HCT116 (cell line): ENCODE data around the gene EIF4E. TPM values are rescaled to one million over a fixed set of nuclear protein-coding genes. Genes with fewer than 3 reads are reported as not detected.

ENCODE experiments used
- ATAC-seq: fragments of 200-7000 bp; cut with Tn5 transposase; 2 replicates; pipeline ENCODE4 v1.9.1; 2020; ENCODE audit warnings: mild to moderate bottlenecking, moderate library complexity
- BruUV-seq: library from RNA; stranded (reverse); fragments of 400-500 nt; replicated peaks from 2 replicates; lab custom pipeline; 2021; lab: Mats Ljungman, UMichigan
- CTCF ChIA-PET: fragments of 300-600 bp; sonication (Branson Sonifier 250); formaldehyde crosslinking; loops from one replicate; lab custom pipeline; 2021; ENCODE audit warnings: antibody characterized with exemption; lab: Charles Lee
- POLR2A ChIA-PET: fragments of 300-600, 350-600 bp; sonication (Branson Sonifier 250); formaldehyde crosslinking; loops from one replicate; lab custom pipeline; 2021; ENCODE audit warnings: antibody characterized with exemption; lab: Charles Lee
- RAD21 ChIA-PET, 2 experiments: fragments of 300-600 bp; sonication (Branson Sonifier 250); formaldehyde crosslinking; loops; one replicate each; lab custom pipeline; 2023; ENCODE audit warnings: low total read pairs in 2 of 2; ENCODE audit not compliant: uncharacterized antibody in 2 of 2, unreplicated experiment in 2 of 2, low non-redundant PET in 1 of 2; lab: Charles Lee
- DNase-seq: peaks from one replicate; pipeline ENCODE4 v3.0.0-alpha.2; 2010; ENCODE audit warnings: low read depth, low spot score
- H2AFZ ChIP-seq: fragments of 200-600 bp; shearing (Covaris generic), sonication (generic); 2 replicates; pipeline ENCODE4 v1.6.1; 2017; ENCODE audit warnings: low read depth, mixed run types, mixed read lengths, antibody characterized with exemption, low read length; ENCODE audit not compliant: poor library complexity, severe bottlenecking
- H3K27ac ChIP-seq: 2 replicates; pipeline ENCODE4 v1.5.1; 2012; ENCODE audit warnings: low read depth, low read length
- H3K27me3 ChIP-seq: fragments of 200-600 bp; sonication (generic); 2 replicates; pipeline ENCODE4 v1.6.1; 2016; ENCODE audit warnings: mixed run types, low read length, mixed read lengths; ENCODE audit not compliant: insufficient read depth
- H3K36me3 ChIP-seq, 2 experiments: fragments of 200-500 bp in 1 of 2; fragments of 200-600 bp in 1 of 2; sonication (Bioruptor generic) in 1 of 2; sonication (generic) in 1 of 2; 2 replicates each; pipeline versions ENCODE4 v1.5.1 to v1.6.1; 2014 to 2016; ENCODE audit warnings: low read length in 2 of 2, inconsistent platforms in 1 of 2, mixed read lengths in 1 of 2, mixed run types in 1 of 2; ENCODE audit not compliant: insufficient read depth in 2 of 2, control insufficient read depth in 1 of 2
- H3K4me1 ChIP-seq, 2 experiments: fragments of 200-600 bp in 1 of 2; sonication (generic) in 1 of 2; 2 replicates each; pipeline versions ENCODE4 v1.5.1 to v1.6.1; 2012 to 2017; ENCODE audit warnings: low read length in 2 of 2, inconsistent platforms in 1 of 2, mild to moderate bottlenecking in 1 of 2, mixed read lengths in 1 of 2, mixed run types in 1 of 2, moderate library complexity in 1 of 2; ENCODE audit not compliant: insufficient read depth in 2 of 2, control insufficient read depth in 1 of 2
- H3K4me2 ChIP-seq: fragments of 200-600 bp; sonication (generic); 2 replicates; pipeline ENCODE4 v1.6.1; 2017; ENCODE audit warnings: mixed run types, low read length, mixed read lengths
- H3K4me3 ChIP-seq, 2 experiments: fragments of 200-600 bp in 1 of 2; sonication (generic) in 1 of 2; replicated peaks in 1 of 2; 2 replicates each; pipeline ENCODE4 v1.5.1; 2011 to 2016; ENCODE audit warnings: low read length in 2 of 2, control low read depth in 1 of 2, low read depth in 1 of 2, mild to moderate bottlenecking in 1 of 2, mixed read lengths in 1 of 2, mixed run types in 1 of 2
- H3K79me2 ChIP-seq: fragments of 200-600 bp; sonication (generic); 2 replicates; pipeline ENCODE4 v1.6.1; 2017; ENCODE audit warnings: mild to moderate bottlenecking, mixed run types, low read length, moderate library complexity, mixed read lengths; ENCODE audit not compliant: insufficient read depth
- H3K9ac ChIP-seq: fragments of 200-600 bp; sonication (generic); 2 replicates; pipeline ENCODE4 v1.6.1; 2016; ENCODE audit warnings: low read length, mixed read lengths
- H3K9me2 ChIP-seq: fragments of 200-600 bp; sonication (generic), shearing (Covaris generic); 2 replicates; pipeline ENCODE4 v1.6.1; 2017; ENCODE audit warnings: mixed run types, mild to moderate bottlenecking, moderate library complexity; ENCODE audit not compliant: insufficient read depth
- H3K9me3 ChIP-seq, 2 experiments: fragments of 200-500 bp in 1 of 2; fragments of 200-600 bp in 1 of 2; sonication (Bioruptor generic) in 1 of 2; sonication (generic) in 1 of 2; 2 replicates each; pipeline ENCODE4 v1.6.1; 2014 to 2017; ENCODE audit warnings: low read length in 2 of 2, mixed read lengths in 2 of 2, inconsistent platforms in 1 of 2, low read depth in 1 of 2, mild to moderate bottlenecking in 1 of 2, mixed run types in 1 of 2, moderate library complexity in 1 of 2; ENCODE audit not compliant: control insufficient read depth in 1 of 2, insufficient read depth in 1 of 2
- H4K20me1 ChIP-seq: fragments of 200-600 bp; sonication (generic), shearing (Covaris generic); 2 replicates; pipeline ENCODE4 v1.6.1; 2017; ENCODE audit warnings: mixed run types, mild to moderate bottlenecking, moderate library complexity; ENCODE audit not compliant: insufficient read depth
- CBX3 ChIP-seq: IDR thresholded peaks from 2 replicates; pipeline ENCODE4 v1.6.1; 2012; ENCODE audit warnings: low read depth
- EGR1 ChIP-seq: IDR thresholded peaks from 2 replicates; pipeline ENCODE4 v1.6.1; 2012; ENCODE audit warnings: low read depth
- EZH2 ChIP-seq: fragments of 200-600 bp; sonication (generic); IDR thresholded peaks from 2 replicates; pipeline ENCODE4 v1.6.1; 2017; ENCODE audit warnings: antibody characterized with exemption, mixed run types
- EZH2phosphoT487 ChIP-seq: fragments of 200-600 bp; IDR thresholded peaks from 2 replicates; pipeline ENCODE4 v1.6.1; 2018; ENCODE audit warnings: antibody characterized with exemption, borderline replicate concordance
- FOSL1 ChIP-seq: IDR thresholded peaks from 2 replicates; pipeline ENCODE4 v1.6.1; 2012; ENCODE audit warnings: low read depth
- JUND ChIP-seq: IDR thresholded peaks from 2 replicates; pipeline ENCODE4 v1.6.1; 2012
- RAD21 ChIP-seq: IDR thresholded peaks from 2 replicates; pipeline ENCODE4 v1.6.1; 2012; ENCODE audit warnings: low read depth, mild to moderate bottlenecking
- SIN3A ChIP-seq: IDR thresholded peaks from 2 replicates; pipeline ENCODE4 v1.6.1; 2012; ENCODE audit warnings: low read depth
- SRF ChIP-seq: IDR thresholded peaks from 2 replicates; pipeline ENCODE4 v1.6.1; 2012; ENCODE audit warnings: low read depth
- TCF7L2 ChIP-seq: IDR thresholded peaks from 2 replicates; pipeline ENCODE4 v1.7.0; 2011; ENCODE audit warnings: borderline replicate concordance, inconsistent platforms; ENCODE audit not compliant: insufficient read depth, insufficient read length; ENCODE audit errors: extremely low read depth
- YY1 ChIP-seq: IDR thresholded peaks from 2 replicates; pipeline ENCODE4 v1.6.1; 2011; ENCODE audit warnings: low read length, low read depth, moderate library complexity, mild to moderate bottlenecking; ENCODE audit not compliant: insufficient replicate concordance; ENCODE audit errors: extremely low read depth
- ZFX ChIP-seq: fragments of 450-650 bp; IDR thresholded peaks from 2 replicates; pipeline ENCODE4 v1.6.1; 2017
- ZNF274 ChIP-seq: fragments of 200-500 bp; sonication (Bioruptor generic); IDR thresholded peaks from 2 replicates; pipeline ENCODE4 v1.6.1; 2014; ENCODE audit warnings: mild to moderate bottlenecking, low read depth, low read length, inconsistent platforms
- intact Hi-C: fragments of 100-400 bp; cut with micrococcal nuclease; formaldehyde crosslinking; loops from 2 replicates; pipeline ENCODE4 v1.10.0; 2022
- total RNA-seq: library from RNA; stranded (reverse); gene quantifications from one replicate; pipeline ENCODE4 v1.2.1, GENCODE V29; 2021; ENCODE audit not compliant: unreplicated experiment
- TF ChIP-seq, protein P1 (sequence below): IDR thresholded peaks from 2 replicates; pipeline ENCODE4 v1.6.1; 2012; ENCODE audit warnings: low read depth
- TF ChIP-seq, protein P2 (sequence below): IDR thresholded peaks from 2 replicates; pipeline ENCODE4 v1.6.1; 2012
- TF ChIP-seq, protein P3 (sequence below): IDR thresholded peaks from 2 replicates; pipeline ENCODE4 v1.6.1; 2012
- TF ChIP-seq, protein P4 (sequence below), 3 experiments: fragments of 200-600 bp in 1 of 3; sonication (generic) in 1 of 3; IDR thresholded peaks in 2 of 3; conservative IDR thresholded peaks in 1 of 3; 2 replicates each; pipeline ENCODE4 v1.5.1; 2012 to 2017; ENCODE audit warnings: low read depth in 2 of 3, low read length in 2 of 3, antibody characterized with exemption in 1 of 3, borderline replicate concordance in 1 of 3, control low read depth in 1 of 3, mild to moderate bottlenecking in 1 of 3, mixed read lengths in 1 of 3, mixed run types in 1 of 3, moderate library complexity in 1 of 3; ENCODE audit not compliant: insufficient read depth in 1 of 3

EIF4E gene
- total RNA-seq, 1 experiment from 2014 or later: 148 TPM

DNA sequence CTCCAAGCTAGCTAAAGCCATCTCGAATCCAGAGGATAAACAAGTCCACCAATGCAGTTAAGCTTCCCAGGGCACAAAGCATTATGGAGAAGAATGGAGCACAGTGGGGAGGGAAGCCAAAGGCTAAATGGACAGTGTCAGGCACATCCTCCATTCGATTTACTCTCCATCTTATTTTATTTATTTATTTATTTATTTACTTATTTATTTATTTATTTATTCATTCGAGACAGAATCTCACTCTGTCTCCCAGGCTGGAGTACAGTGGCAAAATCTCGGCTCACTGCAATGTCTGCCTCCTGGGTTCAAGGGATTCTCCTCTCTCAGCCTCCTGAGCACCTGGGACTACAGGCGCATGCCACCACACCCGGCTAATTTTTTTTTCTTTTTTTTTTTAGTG is 26.3 kb upstream of the EIF4E start:
- H3K27me3 ChIP-seq: no peaks in the 10 kb centered on the region
- DNase-seq: no peak
- intact Hi-C loops: no loop called here
- no peaks in the 10 kb centered on the region for H3K9me3 ChIP-seq
- TF ChIP-seq, protein P1, sequence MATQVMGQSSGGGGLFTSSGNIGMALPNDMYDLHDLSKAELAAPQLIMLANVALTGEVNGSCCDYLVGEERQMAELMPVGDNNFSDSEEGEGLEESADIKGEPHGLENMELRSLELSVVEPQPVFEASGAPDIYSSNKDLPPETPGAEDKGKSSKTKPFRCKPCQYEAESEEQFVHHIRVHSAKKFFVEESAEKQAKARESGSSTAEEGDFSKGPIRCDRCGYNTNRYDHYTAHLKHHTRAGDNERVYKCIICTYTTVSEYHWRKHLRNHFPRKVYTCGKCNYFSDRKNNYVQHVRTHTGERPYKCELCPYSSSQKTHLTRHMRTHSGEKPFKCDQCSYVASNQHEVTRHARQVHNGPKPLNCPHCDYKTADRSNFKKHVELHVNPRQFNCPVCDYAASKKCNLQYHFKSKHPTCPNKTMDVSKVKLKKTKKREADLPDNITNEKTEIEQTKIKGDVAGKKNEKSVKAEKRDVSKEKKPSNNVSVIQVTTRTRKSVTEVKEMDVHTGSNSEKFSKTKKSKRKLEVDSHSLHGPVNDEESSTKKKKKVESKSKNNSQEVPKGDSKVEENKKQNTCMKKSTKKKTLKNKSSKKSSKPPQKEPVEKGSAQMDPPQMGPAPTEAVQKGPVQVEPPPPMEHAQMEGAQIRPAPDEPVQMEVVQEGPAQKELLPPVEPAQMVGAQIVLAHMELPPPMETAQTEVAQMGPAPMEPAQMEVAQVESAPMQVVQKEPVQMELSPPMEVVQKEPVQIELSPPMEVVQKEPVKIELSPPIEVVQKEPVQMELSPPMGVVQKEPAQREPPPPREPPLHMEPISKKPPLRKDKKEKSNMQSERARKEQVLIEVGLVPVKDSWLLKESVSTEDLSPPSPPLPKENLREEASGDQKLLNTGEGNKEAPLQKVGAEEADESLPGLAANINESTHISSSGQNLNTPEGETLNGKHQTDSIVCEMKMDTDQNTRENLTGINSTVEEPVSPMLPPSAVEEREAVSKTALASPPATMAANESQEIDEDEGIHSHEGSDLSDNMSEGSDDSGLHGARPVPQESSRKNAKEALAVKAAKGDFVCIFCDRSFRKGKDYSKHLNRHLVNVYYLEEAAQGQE: no peak
- TF ChIP-seq EZH2phosphoT487 (no peak), FOSL1 (no peak), CBX3 (no peak), SRF (no peak), JUND (no peak), ZNF274 (no peak), EGR1 (no peak), SIN3A (no peak), RAD21 (no peak), EZH2 (no peak), ZFX (no peak), TCF7L2 (no peak), YY1 (no peak)
- TF ChIP-seq, protein P2, sequence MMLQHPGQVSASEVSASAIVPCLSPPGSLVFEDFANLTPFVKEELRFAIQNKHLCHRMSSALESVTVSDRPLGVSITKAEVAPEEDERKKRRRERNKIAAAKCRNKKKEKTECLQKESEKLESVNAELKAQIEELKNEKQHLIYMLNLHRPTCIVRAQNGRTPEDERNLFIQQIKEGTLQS: no peak
- TF ChIP-seq, protein P3, sequence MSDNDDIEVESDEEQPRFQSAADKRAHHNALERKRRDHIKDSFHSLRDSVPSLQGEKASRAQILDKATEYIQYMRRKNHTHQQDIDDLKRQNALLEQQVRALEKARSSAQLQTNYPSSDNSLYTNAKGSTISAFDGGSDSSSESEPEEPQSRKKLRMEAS: no peak
- TF ChIP-seq, protein P4, sequence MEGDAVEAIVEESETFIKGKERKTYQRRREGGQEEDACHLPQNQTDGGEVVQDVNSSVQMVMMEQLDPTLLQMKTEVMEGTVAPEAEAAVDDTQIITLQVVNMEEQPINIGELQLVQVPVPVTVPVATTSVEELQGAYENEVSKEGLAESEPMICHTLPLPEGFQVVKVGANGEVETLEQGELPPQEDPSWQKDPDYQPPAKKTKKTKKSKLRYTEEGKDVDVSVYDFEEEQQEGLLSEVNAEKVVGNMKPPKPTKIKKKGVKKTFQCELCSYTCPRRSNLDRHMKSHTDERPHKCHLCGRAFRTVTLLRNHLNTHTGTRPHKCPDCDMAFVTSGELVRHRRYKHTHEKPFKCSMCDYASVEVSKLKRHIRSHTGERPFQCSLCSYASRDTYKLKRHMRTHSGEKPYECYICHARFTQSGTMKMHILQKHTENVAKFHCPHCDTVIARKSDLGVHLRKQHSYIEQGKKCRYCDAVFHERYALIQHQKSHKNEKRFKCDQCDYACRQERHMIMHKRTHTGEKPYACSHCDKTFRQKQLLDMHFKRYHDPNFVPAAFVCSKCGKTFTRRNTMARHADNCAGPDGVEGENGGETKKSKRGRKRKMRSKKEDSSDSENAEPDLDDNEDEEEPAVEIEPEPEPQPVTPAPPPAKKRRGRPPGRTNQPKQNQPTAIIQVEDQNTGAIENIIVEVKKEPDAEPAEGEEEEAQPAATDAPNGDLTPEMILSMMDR (IDR thresholded peaks at IDR 0.05 in 2 of 3, conservative IDR thresholded peaks at IDR 0.05 in 1 of 3; ENCODE audit: borderline replicate concordance in 1 of 3, insufficient read depth in 1 of 3, low read depth in 2 of 3, low read length in 2 of 3): no peak
- H3K9ac ChIP-seq: no peak overlapping the region
- no peak overlapping the region for H3K27ac ChIP-seq
- ATAC-seq: no peak
- H2AFZ ChIP-seq: no peak overlapping the region
- ChIA-PET POLR2A (no interaction called here), RAD21 (no interaction called here), CTCF (no interaction called here)
- no peaks in the 10 kb centered on the region for H3K9me2 ChIP-seq
- H3K36me3 ChIP-seq: no peaks in the 10 kb centered on the region
- BruUV-seq: no TSS peak
- H3K4me2 ChIP-seq: no peak overlapping the region
- no peaks in the 10 kb centered on the region for H3K79me2 ChIP-seq
- no peak overlapping the region for H3K4me3 ChIP-seq
- peaks cover 0 to 5% of the 10 kb centered on the region in 2 experiments; a peak in 2 of 4 replicates for H3K4me1 ChIP-seq
- no peaks in the 10 kb centered on the region for H4K20me1 ChIP-seq
